ENCODE measurements around the gene PKN2.

The PKN2 gene

GRCh38 chr1:88740784-88741183, 56.7 kb downstream of the PKN2 start:
- DNase-seq (ENCODE audit: low read depth in 2 of 2), result peak; percentile 3 to 19
- TF ChIP-seq, protein P1, sequence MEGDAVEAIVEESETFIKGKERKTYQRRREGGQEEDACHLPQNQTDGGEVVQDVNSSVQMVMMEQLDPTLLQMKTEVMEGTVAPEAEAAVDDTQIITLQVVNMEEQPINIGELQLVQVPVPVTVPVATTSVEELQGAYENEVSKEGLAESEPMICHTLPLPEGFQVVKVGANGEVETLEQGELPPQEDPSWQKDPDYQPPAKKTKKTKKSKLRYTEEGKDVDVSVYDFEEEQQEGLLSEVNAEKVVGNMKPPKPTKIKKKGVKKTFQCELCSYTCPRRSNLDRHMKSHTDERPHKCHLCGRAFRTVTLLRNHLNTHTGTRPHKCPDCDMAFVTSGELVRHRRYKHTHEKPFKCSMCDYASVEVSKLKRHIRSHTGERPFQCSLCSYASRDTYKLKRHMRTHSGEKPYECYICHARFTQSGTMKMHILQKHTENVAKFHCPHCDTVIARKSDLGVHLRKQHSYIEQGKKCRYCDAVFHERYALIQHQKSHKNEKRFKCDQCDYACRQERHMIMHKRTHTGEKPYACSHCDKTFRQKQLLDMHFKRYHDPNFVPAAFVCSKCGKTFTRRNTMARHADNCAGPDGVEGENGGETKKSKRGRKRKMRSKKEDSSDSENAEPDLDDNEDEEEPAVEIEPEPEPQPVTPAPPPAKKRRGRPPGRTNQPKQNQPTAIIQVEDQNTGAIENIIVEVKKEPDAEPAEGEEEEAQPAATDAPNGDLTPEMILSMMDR (IDR thresholded peaks at IDR 0.05; ENCODE audit: low read depth, low read length), result no peak
- no peak overlapping the region for H3K4me3 ChIP-seq (replicated peaks in 1 of 2; ENCODE audit: low read depth in 2 of 2, low read length in 2 of 2)

DNA sequence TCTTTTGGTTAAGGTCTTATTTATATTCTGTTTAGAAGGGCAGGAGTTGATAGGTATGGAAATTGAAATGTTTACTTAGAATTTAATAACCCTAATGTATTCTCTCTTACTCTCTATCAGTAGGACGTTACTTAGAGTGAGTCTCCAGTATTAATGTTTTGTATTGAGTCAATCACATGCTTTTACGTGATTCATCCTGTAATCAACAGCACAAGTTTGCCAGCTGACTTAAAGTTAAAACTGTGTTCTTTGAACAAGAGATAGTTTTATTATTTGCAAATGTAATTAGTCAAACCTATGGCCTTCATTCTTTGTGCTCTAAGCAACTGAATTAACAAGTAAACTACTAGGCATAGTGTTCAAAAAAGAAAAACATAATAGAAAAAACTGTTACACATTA, 57.3 kb downstream of the PKN2 start:
- no peak overlapping the region for H3K4me3 ChIP-seq (replicated peaks in 1 of 2; ENCODE audit: low read depth in 2 of 2, low read length in 2 of 2)
- DNase-seq (ENCODE audit: low read depth in 2 of 2), result peak; percentile 57 to 66
- TF ChIP-seq, protein P1 (IDR thresholded peaks at IDR 0.05; ENCODE audit: low read depth, low read length), result no peak

- peak; percentile 32 to 39 for DNase-seq (ENCODE audit: low read depth in 2 of 2)
- TF ChIP-seq, protein P1 (IDR thresholded peaks at IDR 0.05; ENCODE audit: low read depth, low read length), result no peak
- no peak overlapping the region for H3K4me3 ChIP-seq (replicated peaks in 1 of 2; ENCODE audit: low read depth in 2 of 2, low read length in 2 of 2)
Measured at GRCh38 chr1:88742531-88742930, 58.5 kb downstream of the PKN2 start.

DNA sequence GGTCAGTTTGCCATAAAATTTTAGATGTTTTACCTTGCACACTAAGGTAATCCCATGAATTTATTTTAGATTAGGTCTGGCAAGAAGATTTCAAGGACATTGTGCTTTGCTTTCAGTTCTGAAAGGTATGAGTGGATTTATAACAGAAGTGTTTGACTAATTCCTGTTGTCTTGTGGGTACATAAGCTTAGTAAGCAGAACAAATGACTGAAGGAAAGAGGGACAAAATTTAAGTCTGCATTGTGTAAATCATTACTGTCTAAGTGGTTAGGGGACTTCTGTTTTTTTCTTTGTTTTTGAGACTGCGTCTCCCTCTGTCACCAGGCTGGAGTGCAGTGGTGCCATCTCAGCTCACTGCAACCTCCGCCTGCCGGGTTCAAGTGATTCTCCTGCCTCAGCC, 60.1 kb downstream of the PKN2 start:
- no peak overlapping the region for H3K4me3 ChIP-seq (replicated peaks in 1 of 2; ENCODE audit: low read depth in 2 of 2, low read length in 2 of 2)
- DNase-seq (ENCODE audit: low read depth in 2 of 2), result no peak
- TF ChIP-seq, protein P1 (IDR thresholded peaks at IDR 0.05; ENCODE audit: low read depth, low read length), result no peak

- no peak for DNase-seq (ENCODE audit: low read depth in 2 of 2)
- TF ChIP-seq, protein P1 (IDR thresholded peaks at IDR 0.05; ENCODE audit: low read depth, low read length), result no peak
- no peak overlapping the region for H3K4me3 ChIP-seq (replicated peaks in 1 of 2; ENCODE audit: low read depth in 2 of 2, low read length in 2 of 2)
Measured at GRCh38 chr1:88746916-88747315, 62.8 kb downstream of the PKN2 start.

- TF ChIP-seq, protein P1 (IDR thresholded peaks at IDR 0.05; ENCODE audit: low read depth, low read length), result no peak
- H3K4me3 ChIP-seq (replicated peaks in 1 of 2; ENCODE audit: low read depth in 2 of 2, low read length in 2 of 2), result no peak overlapping the region
- DNase-seq (ENCODE audit: low read depth in 2 of 2), result no peak
Measured at GRCh38 chr1:88751714-88752113, 67.6 kb downstream of the PKN2 start.

DNA sequence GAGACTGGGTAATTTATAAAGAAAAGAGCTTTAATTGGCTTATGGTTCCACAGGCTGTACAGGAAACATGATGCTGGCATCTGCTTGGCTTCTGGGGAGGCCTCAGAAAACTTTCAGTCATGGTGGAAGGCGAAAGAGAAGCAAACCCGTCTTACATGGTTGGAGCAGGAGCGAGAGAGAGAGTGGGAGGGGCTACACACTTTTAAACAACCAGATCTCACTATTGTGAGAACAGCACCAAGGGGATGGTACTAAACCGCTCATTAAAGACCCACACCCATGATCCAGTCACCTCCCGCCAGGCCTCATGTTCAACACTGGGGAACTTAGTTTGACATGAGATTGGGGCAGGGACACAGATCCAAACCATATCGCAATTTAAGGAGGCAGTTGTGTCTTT, 69.4 kb downstream of the PKN2 start:
- H3K4me3 ChIP-seq (replicated peaks in 1 of 2; ENCODE audit: low read depth in 2 of 2, low read length in 2 of 2), result no peak overlapping the region
- TF ChIP-seq, protein P1 (IDR thresholded peaks at IDR 0.05; ENCODE audit: low read depth, low read length), result no peak
- no peak for DNase-seq (ENCODE audit: low read depth in 2 of 2)
